ENCODE measurements around the gene AP2B1. TPM values are rescaled to one million over a fixed set of nuclear protein-coding genes. Genes with fewer than 3 reads are reported as not detected.
A peak's percentile ranks its signal among the peaks of the same experiment; 100 is the strongest.

Gene AP2B1
- polyA plus RNA-seq, 1 donor from 2014 or later, result 36.3 TPM

DNA sequence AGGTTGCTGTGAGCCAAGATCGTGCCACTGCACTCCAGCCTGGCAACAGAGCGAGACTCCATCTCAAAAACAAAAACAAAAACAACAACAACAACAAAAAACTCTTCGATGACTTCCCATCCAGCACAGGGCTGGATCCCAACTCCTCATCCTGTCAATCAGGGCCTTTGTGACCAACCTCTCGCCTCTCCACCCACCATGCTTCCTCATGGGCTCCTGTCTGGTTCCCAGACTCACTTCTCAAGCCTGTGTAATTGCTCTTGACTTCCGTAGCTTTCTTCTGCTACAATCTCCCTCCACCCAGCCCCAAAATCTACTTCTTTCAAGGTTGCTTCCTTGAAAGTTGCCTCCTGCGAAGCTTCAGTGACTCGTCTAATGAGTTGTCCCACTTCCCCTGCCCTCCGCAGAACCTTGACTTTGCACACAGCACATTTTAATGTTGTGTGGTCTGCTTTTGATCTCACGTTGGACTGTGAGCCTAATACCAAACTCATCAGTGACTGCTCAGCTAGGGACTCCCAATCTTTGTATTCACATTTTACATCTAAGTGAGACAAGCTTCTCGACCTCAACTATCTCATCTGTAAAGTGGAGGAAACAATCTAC is 143.4 kb downstream of the AP2B1 start:
- Mint-ChIP-seq H3K4me1 (peaks cover 0 to 11% (median 10%) of the 10 kb centered on the region in 3 donors), H3K27me3 (peaks cover 16% of the 10 kb centered on the region), H3K27ac (no peak overlapping the region), H3K9me3 (no peaks in the 10 kb centered on the region), H3K4me3 (peak overlapping the region in 3 of 4 donors; percentile 65 to 87 (median 82)), H3K36me3 (peaks cover 18% of the 10 kb centered on the region)

DNA sequence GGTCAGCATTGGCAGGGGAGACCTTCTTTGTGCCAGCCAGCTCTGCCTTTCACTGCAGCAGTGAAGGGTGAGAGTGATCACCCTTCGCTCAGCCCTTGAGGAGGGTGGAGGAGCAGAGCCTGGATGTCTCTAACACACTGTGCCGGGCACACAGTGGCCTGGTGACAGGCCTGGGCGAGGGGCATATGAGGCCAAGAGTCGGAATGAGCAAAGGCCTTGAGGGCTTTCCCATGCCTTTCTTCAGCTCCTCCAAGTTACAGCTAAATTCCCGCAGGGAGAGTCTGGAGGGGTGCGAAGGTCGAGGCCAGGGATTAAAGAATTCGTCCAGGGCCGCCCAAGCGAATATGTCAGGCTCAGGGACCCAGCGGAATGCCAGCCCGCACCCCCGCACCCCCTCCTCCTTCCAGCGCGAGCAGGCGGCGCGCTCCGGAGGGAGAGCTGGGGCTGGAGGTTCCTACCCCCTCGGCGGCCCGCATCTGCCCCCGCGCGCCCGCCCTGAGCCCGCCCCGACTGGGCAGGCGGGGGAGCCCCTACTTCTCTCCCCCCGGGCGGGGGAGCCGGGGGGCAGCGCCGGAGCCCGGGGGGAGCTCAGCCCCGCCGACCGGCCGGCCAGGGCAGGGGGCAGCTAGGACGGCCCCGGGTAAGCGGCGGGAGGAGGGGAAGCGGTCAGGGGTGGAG is 144.3 kb downstream of the AP2B1 start, which contains the start of gene RASL10B:
TSS of gene RASL10B (plus strand) at position 401 of the 678 bp plus-strand sequence. CDS start 3,546 bp downstream, outside the sequence.
- peaks cover 18% of the 10 kb centered on the region for H3K36me3 Mint-ChIP-seq
- peak within 1 kb of the TSS in 3 of 4 donors; percentile 65 to 87 (median 82) for H3K4me3 Mint-ChIP-seq
- H3K27me3 Mint-ChIP-seq, result peaks cover 16% of the 10 kb centered on the region
- H3K4me1 Mint-ChIP-seq, result peaks cover 0 to 11% (median 10%) of the 10 kb centered on the region in 3 donors
- H3K27ac Mint-ChIP-seq, result peak within 1 kb of the TSS in 1 of 3 donors; percentile 62
- no peaks in the 10 kb centered on the region for H3K9me3 Mint-ChIP-seq

DNA sequence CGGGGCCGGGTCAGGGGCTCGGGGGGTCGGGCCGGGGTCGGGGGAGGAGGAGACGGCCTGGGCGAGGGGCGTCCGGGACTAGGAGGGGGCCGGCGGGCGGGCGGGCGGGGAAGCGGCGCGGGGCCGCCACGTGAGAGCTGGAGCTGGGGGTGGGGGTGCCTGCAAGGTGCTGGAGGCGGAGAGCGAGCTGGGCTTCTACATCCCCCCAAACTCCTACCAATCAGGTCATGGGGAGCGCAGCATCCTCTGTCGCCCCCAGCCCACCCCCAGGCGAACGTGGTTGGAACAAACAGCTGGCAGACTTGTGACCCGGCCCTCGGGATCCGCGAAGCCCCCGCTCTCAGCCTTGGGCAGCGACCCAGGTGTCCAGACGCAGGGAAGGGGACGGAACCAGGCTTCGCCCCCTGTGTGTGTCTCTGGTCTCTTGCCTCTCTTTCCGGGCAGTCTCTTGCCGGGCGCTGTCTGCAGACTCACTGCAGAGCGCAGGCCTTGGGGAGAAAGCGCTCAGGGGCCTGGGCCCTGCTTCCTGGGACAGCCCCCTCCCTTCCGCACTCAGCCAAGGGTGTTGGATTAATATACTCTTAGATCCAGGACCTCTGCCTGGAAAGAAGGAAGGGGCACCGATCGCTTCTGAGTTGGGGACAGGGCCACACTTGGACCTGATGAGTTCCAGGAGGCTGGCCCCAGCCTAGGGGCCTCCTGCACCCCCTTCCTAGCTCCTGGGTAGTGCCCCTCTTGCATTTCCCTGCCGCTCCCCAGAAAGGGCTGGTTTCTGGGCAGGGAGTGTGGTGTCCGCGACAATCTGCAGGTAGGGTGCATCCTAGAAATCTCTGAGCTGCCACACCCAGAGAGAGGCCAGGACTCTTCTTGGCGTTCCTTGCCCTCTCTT is 145.0 kb downstream of the AP2B1 start:
- peak overlapping the region in 1 of 3 donors; percentile 62 for H3K27ac Mint-ChIP-seq
- H3K4me1 Mint-ChIP-seq, result peaks cover 0 to 11% (median 10%) of the 10 kb centered on the region in 3 donors
- H3K9me3 Mint-ChIP-seq, result no peaks in the 10 kb centered on the region
- H3K4me3 Mint-ChIP-seq, result peak overlapping the region in 3 of 4 donors; percentile 52 to 81 (median 78)
- H3K27me3 Mint-ChIP-seq, result peaks cover 16% of the 10 kb centered on the region
- peaks cover 18% of the 10 kb centered on the region for H3K36me3 Mint-ChIP-seq

DNA sequence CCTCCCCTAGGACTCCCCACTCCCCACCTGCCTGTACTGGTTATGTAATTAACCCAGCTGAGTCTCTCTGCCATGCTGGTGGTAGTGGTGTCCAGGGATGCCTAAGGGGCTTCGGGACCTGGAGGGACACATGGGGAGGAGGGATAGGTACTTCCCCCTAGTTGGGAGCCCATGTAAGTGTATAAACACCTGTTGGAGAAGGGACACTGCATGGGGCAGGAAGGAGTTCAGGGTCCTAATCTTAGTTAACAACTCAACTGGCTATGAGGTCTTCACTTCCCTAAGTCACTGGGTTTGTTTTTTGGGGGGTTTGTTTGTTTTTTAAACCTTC is 145.6 kb downstream of the AP2B1 start:
- Mint-ChIP-seq H3K36me3 (peaks cover 15% of the 10 kb centered on the region), H3K27me3 (peaks cover 16% of the 10 kb centered on the region), H3K4me3 (peak overlapping the region in 1 of 4 donors; percentile 81), H3K4me1 (peaks cover 0 to 11% (median 10%) of the 10 kb centered on the region in 3 donors), H3K9me3 (no peaks in the 10 kb centered on the region), H3K27ac (no peak overlapping the region)

DNA sequence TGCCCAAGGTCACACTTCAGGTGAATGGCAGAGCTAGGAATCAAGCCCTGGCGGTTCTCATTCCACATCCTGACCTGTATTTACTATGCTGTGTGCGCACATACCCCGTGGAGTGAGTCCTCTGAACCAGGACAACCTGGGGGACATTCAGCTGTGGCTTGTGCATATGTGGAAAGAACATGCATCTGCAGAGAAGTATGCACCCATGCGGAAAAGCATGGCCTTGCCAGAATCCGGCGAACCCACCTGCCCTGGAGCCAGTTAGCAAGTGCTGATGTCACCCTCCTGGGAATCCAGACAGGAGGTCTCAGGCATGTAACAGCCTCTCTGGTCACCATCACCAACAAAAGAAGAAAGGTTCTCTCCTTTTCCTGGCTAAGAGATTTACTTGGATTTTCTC is 146.2 kb downstream of the AP2B1 start:
- Mint-ChIP-seq H3K27me3 (peaks cover 16% of the 10 kb centered on the region), H3K27ac (no peak overlapping the region), H3K9me3 (no peaks in the 10 kb centered on the region), H3K4me3 (no peak overlapping the region), H3K36me3 (peaks cover 14% of the 10 kb centered on the region), H3K4me1 (peaks cover 0 to 11% (median 10%) of the 10 kb centered on the region in 3 donors)

DNA sequence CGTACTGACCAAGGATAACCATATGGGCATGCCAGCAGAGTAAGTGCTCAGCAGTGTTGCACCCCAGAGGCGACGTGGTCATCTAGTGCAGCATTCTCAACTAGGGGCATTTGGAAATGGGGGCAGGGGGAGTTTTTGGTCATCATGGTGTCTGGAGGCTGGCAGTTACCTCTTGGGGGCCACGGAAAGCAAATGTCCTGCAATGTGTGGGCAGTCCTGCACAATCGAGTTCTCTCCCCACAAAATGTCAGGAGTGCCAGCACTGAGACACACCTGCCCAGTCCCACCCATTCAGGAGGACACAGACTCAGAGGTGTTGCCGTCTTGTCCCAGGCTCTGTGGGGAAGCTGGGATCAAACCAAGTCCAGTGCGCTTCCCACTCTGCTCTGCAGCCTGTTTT is 147.3 kb downstream of the AP2B1 start:
- H3K27ac Mint-ChIP-seq, result no peak overlapping the region

DNA sequence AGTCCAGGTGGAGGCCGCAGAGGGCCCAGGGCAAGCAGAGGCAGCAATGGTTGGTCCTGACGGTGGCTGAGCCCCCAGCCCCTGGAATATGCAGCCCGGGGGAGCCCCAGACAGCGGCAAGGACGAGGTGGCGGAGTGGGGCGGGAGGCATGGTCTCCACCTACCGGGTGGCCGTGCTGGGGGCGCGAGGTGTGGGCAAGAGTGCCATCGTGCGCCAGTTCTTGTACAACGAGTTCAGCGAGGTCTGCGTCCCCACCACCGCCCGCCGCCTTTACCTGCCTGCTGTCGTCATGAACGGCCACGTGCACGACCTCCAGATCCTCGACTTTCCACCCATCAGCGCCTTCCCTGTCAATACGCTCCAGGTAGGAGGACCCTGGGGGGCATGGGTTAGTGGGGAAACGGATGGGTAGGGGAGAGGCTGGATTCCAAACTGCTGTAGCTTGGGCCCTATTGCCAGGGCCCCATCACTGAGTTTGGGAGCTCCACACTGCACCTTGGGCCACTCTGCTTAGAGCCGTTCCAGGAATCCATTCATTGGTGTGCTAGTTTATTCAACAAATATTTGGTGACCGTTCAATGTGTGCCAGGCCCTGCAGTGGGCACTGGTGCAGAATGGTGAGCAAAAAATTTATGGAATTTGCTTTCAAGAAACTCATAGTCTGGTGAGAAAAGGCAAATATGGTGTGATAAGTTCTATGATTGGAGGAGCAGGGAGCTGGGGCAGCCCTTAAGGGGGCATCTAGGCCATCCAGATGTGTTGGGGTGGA is 148.1 kb downstream of the AP2B1 start:
- Mint-ChIP-seq H3K27me3 (peaks cover 16% of the 10 kb centered on the region), H3K4me3 (no peak overlapping the region), H3K36me3 (peaks cover 7% of the 10 kb centered on the region), H3K27ac (no peak overlapping the region), H3K4me1 (peaks cover 0 to 10% (median 10%) of the 10 kb centered on the region in 3 donors), H3K9me3 (no peaks in the 10 kb centered on the region)

More for the DNA sequence above, 147.3 kb downstream of the AP2B1 start:
- Mint-ChIP-seq H3K27me3 (peaks cover 16% of the 10 kb centered on the region), H3K4me3 (no peak overlapping the region), H3K9me3 (no peaks in the 10 kb centered on the region), H3K36me3 (peaks cover 11% of the 10 kb centered on the region), H3K4me1 (peaks cover 0 to 11% (median 10%) of the 10 kb centered on the region in 3 donors)

DNA sequence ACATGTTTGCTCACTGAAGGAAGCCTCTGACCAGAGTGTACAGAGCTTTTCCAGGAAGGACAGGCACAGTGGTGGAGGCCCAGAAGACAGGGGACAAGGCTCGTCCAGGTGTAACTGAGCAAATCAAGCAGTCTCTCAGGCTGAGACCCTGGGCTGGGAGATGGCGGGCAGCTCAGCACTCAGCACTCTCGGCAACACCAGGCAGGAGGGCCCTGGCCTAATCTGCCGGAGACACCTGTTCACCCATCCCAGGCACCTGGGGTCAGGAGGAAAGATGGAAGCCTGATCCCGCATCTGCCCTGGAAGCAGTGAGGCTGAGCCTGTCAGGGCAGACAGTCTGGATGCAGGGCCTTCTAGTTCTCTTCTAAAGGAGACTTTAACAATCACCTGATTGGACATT is 149.1 kb downstream of the AP2B1 start:
- Mint-ChIP-seq H3K4me1 (peaks cover 0 to under 1% (median 0%) of the 10 kb centered on the region in 3 donors), H3K27me3 (peaks cover 11% of the 10 kb centered on the region), H3K9me3 (no peaks in the 10 kb centered on the region), H3K27ac (no peak overlapping the region), H3K36me3 (no peaks in the 10 kb centered on the region), H3K4me3 (no peak overlapping the region)

DNA sequence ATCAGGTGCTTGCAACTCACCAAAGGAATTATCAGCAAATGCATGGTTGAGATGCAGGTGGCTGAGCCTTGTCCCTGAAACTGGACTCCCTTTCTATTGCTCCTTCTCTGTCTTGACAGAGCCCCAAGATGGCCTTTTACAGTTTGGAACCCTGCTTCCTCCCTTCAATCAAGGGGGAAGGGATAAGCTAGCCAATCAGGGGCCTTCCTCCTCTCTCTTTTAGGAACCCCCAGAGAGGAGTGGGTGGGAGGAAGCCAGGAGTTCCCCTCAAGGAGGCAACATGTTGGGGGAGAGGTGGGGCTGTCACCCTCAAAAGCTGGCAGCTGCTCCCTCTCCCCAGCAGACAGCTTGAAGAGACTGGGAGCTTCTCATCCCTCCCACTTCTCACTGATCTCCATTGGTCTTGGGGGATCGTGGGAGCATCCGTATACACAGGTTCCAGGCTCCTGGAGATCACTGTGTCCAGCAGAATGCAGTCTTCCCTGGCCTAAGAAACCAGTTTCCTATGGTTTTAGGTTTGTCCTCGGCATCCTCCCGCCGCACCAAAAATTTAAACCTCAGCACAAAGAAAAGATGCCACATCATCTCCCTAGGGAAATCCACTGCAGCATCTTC is 151.5 kb downstream of the AP2B1 start:
- Mint-ChIP-seq H3K9me3 (no peaks in the 10 kb centered on the region), H3K27me3 (peaks cover 17% of the 10 kb centered on the region), H3K27ac (no peak overlapping the region), H3K4me1 (peaks cover 1 to 2% (median 2%) of the 10 kb centered on the region in 3 donors), H3K36me3 (peaks cover 1% of the 10 kb centered on the region), H3K4me3 (no peak overlapping the region)

DNA sequence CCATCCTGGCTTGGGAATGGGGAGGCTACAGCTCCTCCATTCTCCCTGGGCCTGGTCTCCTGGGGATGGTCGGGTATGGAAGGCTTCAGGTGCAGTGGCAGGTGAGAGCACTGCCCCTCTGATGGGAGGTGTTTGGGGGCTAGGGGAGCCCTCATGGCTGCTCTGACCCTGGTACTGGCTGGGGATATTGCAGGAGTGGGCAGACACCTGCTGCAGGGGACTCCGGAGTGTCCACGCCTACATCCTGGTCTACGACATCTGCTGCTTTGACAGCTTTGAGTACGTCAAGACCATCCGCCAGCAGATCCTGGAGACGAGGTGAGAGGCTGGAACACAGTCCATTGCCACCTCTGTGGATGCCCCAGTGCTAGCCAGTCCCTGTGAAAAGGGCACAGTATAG is 153.1 kb downstream of the AP2B1 start:
- no peaks in the 10 kb centered on the region for H3K9me3 Mint-ChIP-seq
- peaks cover 21% of the 10 kb centered on the region for H3K27me3 Mint-ChIP-seq
- H3K4me1 Mint-ChIP-seq, result peaks cover 2 to 4% (median 2%) of the 10 kb centered on the region in 3 donors
- peaks cover 1% of the 10 kb centered on the region for H3K36me3 Mint-ChIP-seq
- H3K27ac Mint-ChIP-seq, result no peak overlapping the region
- no peak overlapping the region for H3K4me3 Mint-ChIP-seq

DNA sequence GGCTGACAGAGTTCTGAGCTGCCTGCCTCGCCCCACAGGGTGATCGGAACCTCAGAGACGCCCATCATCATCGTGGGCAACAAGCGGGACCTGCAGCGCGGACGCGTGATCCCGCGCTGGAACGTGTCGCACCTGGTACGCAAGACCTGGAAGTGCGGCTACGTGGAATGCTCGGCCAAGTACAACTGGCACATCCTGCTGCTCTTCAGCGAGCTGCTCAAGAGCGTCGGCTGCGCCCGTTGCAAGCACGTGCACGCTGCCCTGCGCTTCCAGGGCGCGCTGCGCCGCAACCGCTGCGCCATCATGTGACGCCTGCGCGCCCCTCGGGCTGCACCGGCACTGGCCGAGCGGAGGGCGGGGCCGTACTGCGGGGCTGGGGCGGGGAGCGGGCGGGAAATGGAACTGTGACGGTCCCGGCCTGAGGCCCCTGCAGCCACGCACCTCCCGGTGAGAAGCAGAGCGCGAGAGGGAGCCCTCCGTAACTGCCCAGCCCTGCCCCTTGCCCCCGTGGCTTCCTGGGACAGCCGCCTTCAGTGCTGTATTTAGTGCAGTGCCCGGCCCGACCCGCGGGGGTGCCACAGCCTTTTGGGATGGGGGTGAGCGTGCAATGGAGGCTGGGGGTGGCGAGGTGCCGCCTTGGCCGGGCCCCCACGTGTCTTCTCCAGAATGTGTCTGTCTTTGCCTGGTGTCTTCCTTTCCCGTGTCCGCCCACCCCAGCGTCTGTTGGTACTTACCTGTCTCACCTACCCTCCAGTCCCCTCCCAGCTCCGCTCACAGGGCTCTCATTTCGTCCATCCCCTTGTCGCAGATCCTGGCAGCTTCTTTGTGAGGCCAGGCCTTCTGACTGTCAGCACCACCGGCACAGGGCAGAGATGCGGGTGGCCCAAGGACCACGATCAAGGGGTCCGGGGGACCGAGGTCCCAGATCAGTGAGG is 154.1 kb downstream of the AP2B1 start:
- Mint-ChIP-seq H3K27me3 (peaks cover 21% of the 10 kb centered on the region), H3K9me3 (no peaks in the 10 kb centered on the region), H3K27ac (no peak overlapping the region), H3K36me3 (peaks cover 1% of the 10 kb centered on the region), H3K4me3 (peak overlapping the region in 2 of 4 donors; percentile 66 to 72), H3K4me1 (peaks cover 2 to 4% (median 2%) of the 10 kb centered on the region in 3 donors)

DNA sequence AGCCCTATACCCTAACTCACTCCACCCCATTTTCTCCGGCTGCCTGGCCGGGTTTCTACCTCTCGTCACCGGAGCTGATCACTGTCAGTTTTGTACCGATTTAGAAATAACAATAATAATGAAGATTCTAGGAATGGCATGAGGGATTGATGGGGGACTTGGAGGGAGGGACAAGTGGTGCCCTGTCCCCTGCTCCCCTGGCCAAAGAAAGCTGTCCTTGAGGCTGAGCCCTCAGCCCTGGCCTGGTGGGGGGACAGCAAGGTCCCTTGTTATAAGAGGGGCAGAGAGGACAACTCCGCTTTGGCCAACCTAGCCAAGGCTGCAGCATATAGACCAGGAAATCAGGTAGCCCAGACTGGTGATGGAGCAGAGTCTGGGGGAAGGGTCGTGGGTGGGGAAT is 155.4 kb downstream of the AP2B1 start:
- H3K27ac Mint-ChIP-seq, result no peak overlapping the region
- H3K36me3 Mint-ChIP-seq, result peaks cover 1% of the 10 kb centered on the region
- no peaks in the 10 kb centered on the region for H3K9me3 Mint-ChIP-seq
- peak overlapping the region in 1 of 4 donors; percentile 17 for H3K4me3 Mint-ChIP-seq
- H3K4me1 Mint-ChIP-seq, result peaks cover 2 to 4% (median 4%) of the 10 kb centered on the region in 3 donors
- H3K27me3 Mint-ChIP-seq, result peaks cover 22% of the 10 kb centered on the region

DNA sequence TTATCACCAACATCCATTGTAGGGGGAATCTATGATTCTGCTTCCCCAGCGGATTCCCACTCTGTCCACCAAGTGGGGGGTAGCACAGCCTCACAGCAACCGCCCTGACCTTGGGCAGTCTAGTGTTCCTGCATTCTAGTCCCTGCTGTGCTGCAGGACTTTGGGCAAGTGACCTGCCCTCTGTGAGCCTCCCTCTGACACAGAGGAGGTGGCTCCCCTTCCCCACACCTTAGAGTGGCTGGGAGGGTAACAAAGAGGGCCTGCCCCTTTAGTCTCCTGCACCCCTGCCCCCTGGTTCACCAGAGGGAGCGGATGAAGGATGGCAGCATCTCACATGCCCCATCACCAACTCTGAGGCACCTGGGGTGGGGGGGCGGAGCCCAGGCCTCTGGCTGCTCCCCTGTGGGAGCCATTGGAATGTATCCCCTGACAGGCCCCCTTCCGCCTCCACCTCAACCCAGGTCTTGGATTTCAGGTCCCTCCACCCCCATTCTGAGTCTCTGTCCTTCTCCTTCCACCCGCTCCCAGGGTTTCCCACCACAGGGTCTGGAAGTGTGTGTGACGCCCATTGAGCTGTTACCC is 155.9 kb downstream of the AP2B1 start:
- Mint-ChIP-seq H3K9me3 (no peaks in the 10 kb centered on the region), H3K36me3 (peaks cover 1% of the 10 kb centered on the region)

More for the DNA sequence above, 155.9 kb downstream of the AP2B1 start:
- Mint-ChIP-seq H3K4me1 (peaks cover 2 to 4% (median 4%) of the 10 kb centered on the region in 3 donors), H3K27me3 (peaks cover 23% of the 10 kb centered on the region), H3K4me3 (no peak overlapping the region), H3K27ac (no peak overlapping the region)

Measured in IgD-negative memory B cell (primary cell).